Pancreas (tissue), 10 donors: ENCODE measurements around the gene TRMT44. TPM values are rescaled to one million over a fixed set of nuclear protein-coding genes. Genes with fewer than 3 reads are reported as not detected.
A peak's percentile ranks its signal among the peaks of the same experiment; 100 is the strongest.

Experiments
- ATAC-seq, 4 donors: fragments of 200-7000 bp; cut with Tn5 transposase; one replicate each; pipeline versions ENCODE4 v1.8.0 to v1.9.1; 2020; ENCODE audit warnings: mild to moderate bottlenecking in 4 of 4, moderate library complexity in 4 of 4
- DNase-seq, 6 donors: peaks; one replicate each; pipeline ENCODE4 v3.0.0-alpha.2; 2020
- FAIRE-seq: peaks from 2 replicates; lab custom pipeline; 2012; peaks lifted over from hg19 to GRCh38; lab: Jason Lieb, UNC
- H3K27ac ChIP-seq, 4 donors: fragments of 200-600 bp; sonication (generic); 1 replicate in 3 of 4; 2 replicates in 1 of 4; pipeline versions ENCODE4 v1.5.0 to v1.8.0; 2020
- H3K27me3 ChIP-seq, 4 donors: fragments of 200-600 bp; one replicate each; pipeline ENCODE4 v1.8.0; 2021
- H3K36me3 ChIP-seq, 3 donors: fragments of 200-600 bp; sonication (generic) in 1 of 3; one replicate each; pipeline versions ENCODE4 v1.5.0 to v1.8.0; 2020 to 2021
- H3K4me1 ChIP-seq, 3 donors: fragments of 200-600 bp; one replicate each; pipeline ENCODE4 v1.8.0; 2021
- H3K4me3 ChIP-seq, 4 donors: fragments of 200-600 bp; sonication (generic) in 2 of 4; one replicate each; pipeline versions ENCODE4 v1.5.0 to v1.8.0; 2020 to 2021
- H3K9me3 ChIP-seq, 4 donors: fragments of 200-600 bp; one replicate each; pipeline ENCODE4 v1.8.0; 2021
- WGBS, 2 donors: extraction: QIAGEN DNeasy Blood & Tissue Kit; methylation state at CpG; one replicate each; pipeline ENCODE4 v1.1.7; 2013; 5-methylcytosine and 5-hydroxymethylcytosine counted together
- intact Hi-C, 3 donors: fragments of 100-400 bp; cut with DNase I; formaldehyde crosslinking; loops; one replicate each; pipeline versions ENCODE4 v1.11.1 to v1.14.2; 2022
- polyA plus RNA-seq, 2 donors: library from polyadenylated mRNA; stranded (reverse); fragments of 200-250 nt; gene quantifications; one replicate each; pipeline ENCODE4 v1.2.3, GENCODE V29; 2013
- total RNA-seq, 6 donors: library from RNA; stranded (reverse); fragmentation: NEBNext Ultra II Directional in 4 of 6; extraction: Animal tissue kit (Norgen Biotek cat#: 25700) in 4 of 6; gene quantifications; one replicate each; pipeline versions ENCODE4 v1.2.1 to v1.2.4, GENCODE V29; 2021 to 2023
- TF ChIP-seq, protein P1 (sequence below), 4 donors: fragments of 200-600 bp; sonication (generic) in 3 of 4; IDR thresholded peaks; one replicate each; pipeline versions ENCODE4 v1.5.0 to v1.8.0; 2021; ENCODE audit warnings: antibody characterized with exemption in 4 of 4
- donor health status: healthy with polysubstance abuse.
- donor health status: DM: no; HTN: no; CAD: no; lungs with moderate emphysema.
- donor health status: DM: no; HTN: no; CAD: no.
- donor health status: control.
- donor health status: control.
- donor health status: Bipolar disorder and iron deficiency.
- donor health status: DM: yes; HTN: yes; CAD: no.
- donor health status: DM: no; HTN: no; CAD: no.
- donor health status: DM: no; HTN: no; CAD: no.
- donor health status: DM: yes; HTN: yes; CAD: no.

The TRMT44 gene
- total and polyA plus RNA-seq, 8 donors = 6.1 to 14.0 (median 8.7) TPM

DNA sequence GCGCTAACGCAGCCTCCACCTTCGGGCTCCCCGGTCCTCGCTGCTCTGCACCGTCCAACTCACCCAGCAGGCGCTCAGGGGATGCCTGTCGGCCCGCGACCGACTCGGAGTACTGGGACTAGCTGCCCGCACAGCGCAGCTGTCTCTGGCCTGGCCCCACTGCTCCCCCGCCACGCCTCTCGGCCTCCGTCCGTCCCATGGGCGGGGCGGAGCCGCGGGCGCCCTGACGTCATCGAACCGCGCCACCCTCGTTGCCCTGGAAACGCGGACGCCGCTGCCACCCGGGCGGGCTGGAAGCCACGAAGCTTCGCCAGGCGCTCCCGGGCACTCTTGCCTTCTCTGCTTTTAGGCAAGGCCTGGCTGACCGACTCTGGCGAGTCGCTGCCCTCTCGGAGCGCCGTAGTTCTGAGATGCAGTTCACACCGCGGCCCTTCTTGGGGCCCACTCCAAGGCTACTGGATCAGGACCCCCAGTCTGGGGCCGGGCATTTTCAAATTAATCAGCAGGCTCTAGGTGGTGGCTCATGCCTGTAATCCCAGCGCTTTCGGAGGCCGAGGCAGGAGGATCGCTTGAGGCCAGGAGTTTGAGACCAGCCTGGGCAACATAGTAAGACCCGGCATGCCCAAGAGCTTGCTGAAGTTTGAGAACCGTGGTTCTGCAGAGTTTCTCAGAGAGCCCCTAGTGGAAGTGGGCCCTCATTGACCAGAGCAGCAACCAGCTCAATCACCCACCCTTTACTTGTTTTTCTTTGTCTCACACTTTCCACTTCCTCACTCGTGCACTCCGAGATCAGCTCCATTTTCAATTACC is 12.1 kb upstream of the TRMT44 start:
- ATAC-seq = peak; percentile 97 to 99 (median 99)
- intact Hi-C loops = no loop called here
- Histone ChIP-seq H3K36me3 (no peaks in the 10 kb centered on the region), H3K9me3 (no peaks in the 10 kb centered on the region), H3K27ac (peak overlapping the region; percentile 69 to 88 (median 78)), H3K27me3 (no peaks in the 10 kb centered on the region), H3K4me3 (peak overlapping the region; percentile 55 to 86 (median 78)), H3K4me1 (peaks cover 0 to 21% (median 0%) of the 10 kb centered on the region in 3 donors)
- TF ChIP-seq, protein P1, sequence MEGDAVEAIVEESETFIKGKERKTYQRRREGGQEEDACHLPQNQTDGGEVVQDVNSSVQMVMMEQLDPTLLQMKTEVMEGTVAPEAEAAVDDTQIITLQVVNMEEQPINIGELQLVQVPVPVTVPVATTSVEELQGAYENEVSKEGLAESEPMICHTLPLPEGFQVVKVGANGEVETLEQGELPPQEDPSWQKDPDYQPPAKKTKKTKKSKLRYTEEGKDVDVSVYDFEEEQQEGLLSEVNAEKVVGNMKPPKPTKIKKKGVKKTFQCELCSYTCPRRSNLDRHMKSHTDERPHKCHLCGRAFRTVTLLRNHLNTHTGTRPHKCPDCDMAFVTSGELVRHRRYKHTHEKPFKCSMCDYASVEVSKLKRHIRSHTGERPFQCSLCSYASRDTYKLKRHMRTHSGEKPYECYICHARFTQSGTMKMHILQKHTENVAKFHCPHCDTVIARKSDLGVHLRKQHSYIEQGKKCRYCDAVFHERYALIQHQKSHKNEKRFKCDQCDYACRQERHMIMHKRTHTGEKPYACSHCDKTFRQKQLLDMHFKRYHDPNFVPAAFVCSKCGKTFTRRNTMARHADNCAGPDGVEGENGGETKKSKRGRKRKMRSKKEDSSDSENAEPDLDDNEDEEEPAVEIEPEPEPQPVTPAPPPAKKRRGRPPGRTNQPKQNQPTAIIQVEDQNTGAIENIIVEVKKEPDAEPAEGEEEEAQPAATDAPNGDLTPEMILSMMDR (IDR thresholded peaks at IDR 0.05) = no peak
- no peak for FAIRE-seq
- DNase-seq = peak; percentile 85 to 99 (median 97)
- WGBS, 2 donors = 2% methylated on average over 53 to 56 of the region's 56 CpGs

DNA sequence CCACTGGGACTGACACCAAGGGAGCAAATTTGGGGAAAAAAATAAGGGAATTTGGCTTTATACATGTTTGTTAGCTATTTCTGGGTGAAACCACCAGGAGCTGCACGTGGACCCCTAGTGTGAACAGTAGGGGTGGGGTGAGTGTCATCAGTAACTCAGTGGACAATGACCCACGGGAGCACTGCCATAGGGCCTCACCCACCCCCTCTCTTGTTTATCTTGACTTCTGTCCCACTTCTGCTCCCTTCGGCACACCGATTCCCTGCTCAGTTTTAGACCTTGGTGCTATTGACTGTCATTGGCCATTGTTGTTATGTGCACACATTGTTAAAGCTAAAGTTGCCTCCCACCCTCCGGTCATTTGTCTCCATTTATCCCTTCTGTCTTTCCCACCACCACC is 9.0 kb upstream of the TRMT44 start:
- intact Hi-C loops = no loop called here
- no peaks in the 10 kb centered on the region for H3K36me3 ChIP-seq
- ATAC-seq = no peak
- no peaks in the 10 kb centered on the region for H3K9me3 ChIP-seq
- TF ChIP-seq, protein P1 (IDR thresholded peaks at IDR 0.05) = no peak
- no peak overlapping the region for H3K27ac ChIP-seq
- no peak overlapping the region for H3K4me3 ChIP-seq
- no peaks in the 10 kb centered on the region for H3K27me3 ChIP-seq
- FAIRE-seq = no peak
- peaks cover 8 to 27% (median 14%) of the 10 kb centered on the region in 3 donors for H3K4me1 ChIP-seq
- 61 to 63% methylated on average over 5 of the region's 5 CpGs for WGBS, 2 donors
- no peak for DNase-seq

DNA sequence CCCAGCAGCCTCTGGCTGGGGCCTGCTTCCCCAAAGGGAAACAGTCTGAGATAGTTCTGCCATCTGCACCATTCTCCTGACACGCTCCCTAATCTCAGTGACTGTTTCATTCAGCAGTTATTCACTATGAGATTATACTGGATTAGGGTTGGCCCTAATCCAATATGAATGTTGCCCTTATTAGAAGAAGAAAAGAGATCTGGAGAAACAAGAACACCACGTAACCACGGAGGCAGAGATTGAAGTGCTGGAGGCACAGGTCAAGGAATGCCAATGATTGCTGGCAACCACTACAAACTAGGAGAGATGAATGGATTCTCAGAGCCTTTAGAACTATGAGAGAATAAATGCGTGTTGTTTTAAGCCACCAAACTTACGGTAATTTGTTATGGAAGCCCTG is 7.4 kb upstream of the TRMT44 start:
- H3K9me3 ChIP-seq = no peaks in the 10 kb centered on the region
- H3K36me3 ChIP-seq = no peaks in the 10 kb centered on the region
- WGBS, 2 donors = 68 to 77% methylated on average over 5 of the region's 5 CpGs
- peaks cover 8 to 30% (median 14%) of the 10 kb centered on the region in 3 donors for H3K4me1 ChIP-seq
- DNase-seq = no peak
- H3K27ac ChIP-seq = no peak overlapping the region
- TF ChIP-seq, protein P1 (IDR thresholded peaks at IDR 0.05) = no peak
- no peak for ATAC-seq
- no peak overlapping the region for H3K4me3 ChIP-seq
- FAIRE-seq = no peak
- intact Hi-C loops = no loop called here
- H3K27me3 ChIP-seq = no peaks in the 10 kb centered on the region

DNA sequence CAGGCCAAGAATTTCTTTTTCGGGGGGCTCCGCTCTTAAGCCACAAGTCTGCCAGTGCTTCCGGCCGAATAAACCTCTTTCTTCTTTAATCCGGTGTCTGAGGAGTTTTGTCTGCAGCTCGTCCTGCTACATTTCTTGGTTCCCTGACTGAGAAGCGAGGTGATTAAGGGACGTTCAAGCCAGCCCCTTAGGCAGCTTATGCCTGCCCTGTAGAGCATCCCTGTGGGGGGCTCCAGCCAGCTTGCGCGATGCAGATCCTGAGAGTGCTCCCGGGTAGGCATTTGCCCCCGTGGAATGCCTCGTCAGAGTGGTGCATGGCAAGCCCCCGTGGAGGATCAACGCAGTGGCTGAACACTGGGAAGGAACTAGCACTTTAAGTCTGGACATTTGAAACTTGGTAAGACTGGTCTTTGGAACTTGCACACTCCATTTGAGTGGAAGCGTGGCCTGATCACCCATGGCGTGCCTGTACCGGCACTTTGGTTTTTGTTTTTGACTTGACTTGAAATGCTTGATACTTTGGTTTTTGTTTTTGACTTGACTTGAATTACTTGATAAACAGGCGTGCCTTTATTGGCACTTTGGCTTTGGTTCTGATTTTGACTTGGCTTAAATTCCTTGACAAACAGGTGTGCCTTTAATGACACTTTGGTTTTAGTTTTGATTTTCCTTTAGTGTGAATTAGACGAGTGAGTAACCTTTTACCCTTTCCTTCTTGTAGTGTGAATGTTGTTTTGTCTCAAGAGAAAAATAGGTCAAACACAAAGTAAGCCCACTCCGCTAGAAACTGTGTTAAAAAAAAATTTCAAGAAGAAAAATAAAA is 6.1 kb upstream of the TRMT44 start:
- no peak overlapping the region for H3K27ac ChIP-seq
- H3K4me1 ChIP-seq = peaks cover 8 to 28% (median 14%) of the 10 kb centered on the region in 3 donors
- intact Hi-C loops = no loop called here
- H3K9me3 ChIP-seq = no peaks in the 10 kb centered on the region
- FAIRE-seq (no peak), DNase-seq (no peak), ATAC-seq (no peak)
- 77 to 79% methylated on average over 21 of the region's 21 CpGs for WGBS, 2 donors
- H3K36me3 ChIP-seq = no peaks in the 10 kb centered on the region
- H3K27me3 ChIP-seq = no peaks in the 10 kb centered on the region
- H3K4me3 ChIP-seq = no peak overlapping the region
- TF ChIP-seq, protein P1 (IDR thresholded peaks at IDR 0.05) = no peak
